GM12872 (cell line): Measurements from ENCODE around the gene RTRAF.

ENCODE experiments used
- CTCF ChIP-seq: IDR thresholded peaks from 3 replicates; pipeline ENCODE4 v1.5.1; 2011; ENCODE audit warnings: low read depth, mild to moderate bottlenecking, low read length, moderate library complexity; ENCODE audit not compliant: insufficient read depth

The RTRAF gene

GRCh38 chr14:52005625-52006024 lies 16.3 kb downstream of the RTRAF start:
- TF ChIP-seq CTCF, result no peak

GRCh38 chr14:52006361-52006760 lies 17.0 kb downstream of the RTRAF start:
- TF ChIP-seq CTCF, result no peak

GRCh38 chr14:52007211-52007610 lies 17.9 kb downstream of the RTRAF start:
- no peak for TF ChIP-seq CTCF

GRCh38 chr14:52007637-52008036 lies 18.3 kb downstream of the RTRAF start:
- no peak for TF ChIP-seq CTCF

- no peak for TF ChIP-seq CTCF
These were observed 18.8 kb downstream of the RTRAF start for GRCh38 chr14:52008136-52008535.

- no peak for TF ChIP-seq CTCF
These were observed 20.9 kb downstream of the RTRAF start for GRCh38 chr14:52010173-52010693.

GRCh38 chr14:52011523-52011922 lies 22.2 kb downstream of the RTRAF start:
- TF ChIP-seq CTCF, result no peak

GRCh38 chr14:52012635-52013034 lies 23.3 kb downstream of the RTRAF start:
- TF ChIP-seq CTCF, result no peak
